GM13977 (cell line): ENCODE measurements around the gene MZB1.
"Not testable (repeated sequence)": the region's sequence is repeated elsewhere in the genome, so short reads cannot be mapped to it uniquely, and the experiment has no call there.

Source experiments
- DNase-seq: peaks from one replicate; pipeline ENCODE4 v3.0.0; 2012; ENCODE audit warnings: low spot score
- CTCF ChIP-seq: IDR thresholded peaks from 2 replicates; pipeline ENCODE4 v1.5.1; 2012; ENCODE audit warnings: mild to moderate bottlenecking, control low read depth; ENCODE audit not compliant: insufficient read depth; ENCODE audit errors: extremely low read depth, missing control alignments
- in situ Hi-C: fragments of 300-500 bp; cut with MboI; formaldehyde crosslinking; loops from one replicate; pipeline ENCODE4 v1.12.0; 2022; ENCODE audit warnings: low sequenced_read_pairs, low pct_unique_long_range_greater_than_20kb, mixed read lengths, inconsistent platforms; ENCODE audit not compliant: unreplicated experiment

Gene MZB1

GRCh38 chr5:139410993-139411828 lies 21.5 kb upstream of the MZB1 start:
- in situ Hi-C loops, result no loop called here
- no peak for DNase-seq
- no peak for TF ChIP-seq CTCF

- DNase-seq, result no peak
- in situ Hi-C loops, result no loop called here
- no peak for TF ChIP-seq CTCF
These were observed 20.6 kb upstream of the MZB1 start for GRCh38 chr5:139410121-139410992.

GRCh38 chr5:139409116-139409515 lies 19.4 kb upstream of the MZB1 start:
- DNase-seq, in situ Hi-C loops: not testable (repeated sequence)

- TF ChIP-seq CTCF, result no peak
- in situ Hi-C loops, result no loop called here
- no peak for DNase-seq
These were observed 18.5 kb upstream of the MZB1 start for GRCh38 chr5:139408191-139408590.

- in situ Hi-C loops, result no loop called here
- DNase-seq, result peak; percentile 25
- TF ChIP-seq CTCF, result no peak
These were observed 17.8 kb upstream of the MZB1 start for GRCh38 chr5:139407517-139407916.

GRCh38 chr5:139406963-139407362 lies 17.2 kb upstream of the MZB1 start:
- in situ Hi-C loops, result no loop called here
- no peak for DNase-seq

More at GRCh38 chr5:139406963-139407362, 17.2 kb upstream of the MZB1 start:
- no peak for TF ChIP-seq CTCF
